IPS-20b (cell line): ENCODE results near the gene LIPM.

Experiments
- H3K27ac ChIP-seq: one replicate; pipeline ENCODE4 v1.5.1; 2013; ENCODE audit warnings: low read length
- H3K27me3 ChIP-seq: 2 replicates; pipeline ENCODE4 v1.6.1; 2013; ENCODE audit warnings: mild to moderate bottlenecking, low read length, inconsistent platforms; ENCODE audit not compliant: insufficient read depth
- H3K36me3 ChIP-seq: 2 replicates; pipeline ENCODE4 v1.6.1; 2013; ENCODE audit warnings: low read depth, mild to moderate bottlenecking, inconsistent platforms, low read length, moderate library complexity; ENCODE audit not compliant: insufficient read depth
- H3K4me1 ChIP-seq: 2 replicates; pipeline ENCODE4 v1.6.1; 2013; ENCODE audit warnings: mild to moderate bottlenecking, control low read depth, inconsistent platforms, low read length, moderate library complexity; ENCODE audit not compliant: insufficient read depth
- H3K4me3 ChIP-seq: 2 replicates; pipeline ENCODE4 v1.5.1; 2013; ENCODE audit warnings: mild to moderate bottlenecking, low read length, inconsistent platforms
- H3K9ac ChIP-seq: 2 replicates; pipeline ENCODE4 v1.6.1; 2013; ENCODE audit warnings: low read depth, mild to moderate bottlenecking, inconsistent platforms, low read length, moderate library complexity
- H3K9me3 ChIP-seq: 2 replicates; pipeline ENCODE4 v1.6.1; 2013; ENCODE audit warnings: mild to moderate bottlenecking, low read depth, low read length, inconsistent platforms; ENCODE audit not compliant: insufficient read depth

The LIPM gene

DNA sequence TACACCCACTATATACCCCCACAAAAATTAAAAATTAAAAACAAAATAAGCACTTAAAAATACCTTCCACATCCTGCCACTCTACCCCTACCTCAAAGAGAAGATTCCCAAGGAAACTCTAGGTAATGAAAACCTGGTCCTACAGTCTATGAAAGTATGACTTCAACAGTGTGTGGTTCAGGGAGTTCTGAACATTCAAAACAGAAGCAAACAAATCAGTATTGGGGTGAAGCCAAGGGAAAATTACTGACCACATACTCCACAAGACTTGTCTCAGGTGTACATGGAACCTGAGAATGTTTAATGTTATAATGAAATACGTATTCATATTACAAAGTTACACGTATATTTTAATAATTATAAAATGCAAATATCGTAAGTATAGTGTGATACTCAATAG is 20.3 kb upstream of the LIPM start:
- Histone ChIP-seq H3K27me3 (no peaks in the 10 kb centered on the region), H3K9me3 (no peaks in the 10 kb centered on the region), H3K36me3 (no peaks in the 10 kb centered on the region)

DNA sequence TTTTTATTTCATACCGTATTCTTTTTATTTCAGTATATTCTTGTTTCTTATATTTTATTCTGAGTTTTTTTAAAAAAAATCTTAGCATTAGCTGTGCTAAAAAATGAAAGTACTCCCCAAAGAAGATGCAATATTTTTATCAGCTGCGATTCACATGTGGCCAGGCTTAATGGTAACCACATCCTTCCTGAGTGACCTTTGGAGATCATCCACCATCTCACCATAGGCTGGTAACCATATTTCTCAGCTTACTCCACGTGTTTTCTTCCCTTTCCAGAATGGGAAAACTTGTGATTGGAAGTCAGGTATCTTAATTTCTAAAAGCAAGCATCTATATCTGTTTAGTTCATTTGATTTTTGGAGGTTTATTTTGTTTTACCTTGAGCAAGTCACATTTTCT is 18.8 kb upstream of the LIPM start:
- Histone ChIP-seq H3K9ac (no peak overlapping the region), H3K4me3 (no peak overlapping the region), H3K27me3 (no peaks in the 10 kb centered on the region), H3K9me3 (no peaks in the 10 kb centered on the region), H3K4me1 (no peaks in the 10 kb centered on the region), H3K36me3 (no peaks in the 10 kb centered on the region), H3K27ac (no peak overlapping the region)

More for the DNA sequence above, 20.3 kb upstream of the LIPM start:
- H3K4me3 ChIP-seq = no peak overlapping the region
- no peaks in the 10 kb centered on the region for H3K4me1 ChIP-seq
- H3K27ac ChIP-seq = no peak overlapping the region
- no peak overlapping the region for H3K9ac ChIP-seq

DNA sequence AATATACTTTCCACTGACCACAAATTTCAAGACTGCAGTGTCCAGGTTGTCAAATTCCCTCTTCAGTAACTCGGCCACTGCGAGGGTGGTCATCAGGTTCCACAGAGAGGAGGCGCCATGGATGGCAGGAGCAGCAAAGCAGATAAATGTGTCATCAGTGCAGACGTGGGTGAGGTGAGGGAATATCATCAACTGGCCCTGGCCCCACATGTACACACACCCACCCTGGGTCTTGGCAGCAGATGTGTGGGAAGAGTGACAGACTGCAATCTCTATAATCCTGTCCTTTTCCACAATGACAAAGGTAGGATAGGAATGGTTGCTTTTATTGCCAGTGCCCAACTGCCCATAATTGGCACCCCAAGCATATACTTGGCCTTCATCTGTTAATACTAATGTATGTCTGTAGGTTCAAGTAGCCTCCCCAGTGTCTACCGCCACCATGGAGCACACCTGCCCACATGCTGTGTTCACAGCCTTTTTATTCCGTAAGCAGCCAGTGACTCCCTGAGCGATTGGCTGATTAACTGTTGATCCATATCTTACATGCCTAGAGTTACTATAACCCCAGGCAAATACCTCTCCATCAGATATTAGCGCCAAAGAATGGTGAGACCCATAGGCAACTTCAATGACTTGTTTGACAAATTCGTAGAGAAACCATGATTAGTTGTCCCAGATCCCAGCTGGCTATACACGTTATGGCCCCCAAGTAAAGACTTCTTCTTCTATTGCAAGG is 16.3 kb upstream of the LIPM start:
- Histone ChIP-seq H3K4me3 (no peak overlapping the region), H3K36me3 (no peaks in the 10 kb centered on the region), H3K9ac (no peak overlapping the region), H3K27me3 (no peaks in the 10 kb centered on the region), H3K9me3 (no peaks in the 10 kb centered on the region), H3K27ac (no peak overlapping the region), H3K4me1 (no peaks in the 10 kb centered on the region)

DNA sequence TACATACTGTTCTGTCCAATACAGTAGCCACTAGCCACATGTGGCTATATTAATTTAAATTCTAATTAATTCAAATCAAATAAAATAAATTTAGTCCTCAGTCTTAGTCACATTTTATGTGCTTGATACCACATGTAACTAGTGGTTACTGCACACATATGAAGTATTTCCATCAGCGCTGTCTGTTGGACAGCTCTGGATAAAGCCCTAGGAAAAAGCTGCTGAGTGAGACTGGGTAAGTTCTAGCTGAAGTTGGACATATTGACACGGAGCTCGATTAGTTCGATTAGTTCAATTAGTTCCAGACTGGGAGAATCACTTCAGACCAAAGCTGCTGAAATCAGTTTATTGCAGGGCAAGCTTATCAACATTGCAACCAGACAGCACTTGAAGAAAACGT is 15.1 kb upstream of the LIPM start:
- Histone ChIP-seq H3K9ac (no peak overlapping the region), H3K27ac (no peak overlapping the region), H3K27me3 (no peaks in the 10 kb centered on the region)

DNA sequence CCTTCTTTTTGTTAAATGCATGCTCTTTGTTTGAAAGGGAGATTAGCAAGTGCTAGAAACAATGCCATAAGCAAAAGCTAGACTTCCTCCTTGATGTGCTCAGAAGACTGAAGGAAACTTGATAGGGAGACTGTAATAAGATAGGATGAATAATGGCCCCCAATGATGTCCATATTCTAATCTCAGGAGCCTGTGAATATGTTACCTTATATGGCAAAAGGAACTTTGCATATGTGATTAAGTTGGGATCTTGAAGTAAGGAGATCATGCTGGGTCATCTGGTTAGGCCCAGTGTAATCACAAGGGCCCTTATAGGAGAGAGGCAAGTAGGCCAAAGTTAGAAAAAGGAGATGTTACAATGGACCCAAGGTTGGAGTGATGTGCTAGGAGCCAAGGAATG is 13.6 kb upstream of the LIPM start:
- Histone ChIP-seq H3K4me3 (no peak overlapping the region), H3K4me1 (no peaks in the 10 kb centered on the region; the same call in 1 of the 2 replicates), H3K36me3 (no peaks in the 10 kb centered on the region), H3K9ac (no peak overlapping the region), H3K27me3 (no peaks in the 10 kb centered on the region), H3K27ac (no peak overlapping the region), H3K9me3 (no peaks in the 10 kb centered on the region)

More for the DNA sequence above, 15.1 kb upstream of the LIPM start:
- Histone ChIP-seq H3K4me1 (no peaks in the 10 kb centered on the region; the same call in 1 of the 2 replicates), H3K4me3 (no peak overlapping the region), H3K36me3 (no peaks in the 10 kb centered on the region), H3K9me3 (no peaks in the 10 kb centered on the region)

DNA sequence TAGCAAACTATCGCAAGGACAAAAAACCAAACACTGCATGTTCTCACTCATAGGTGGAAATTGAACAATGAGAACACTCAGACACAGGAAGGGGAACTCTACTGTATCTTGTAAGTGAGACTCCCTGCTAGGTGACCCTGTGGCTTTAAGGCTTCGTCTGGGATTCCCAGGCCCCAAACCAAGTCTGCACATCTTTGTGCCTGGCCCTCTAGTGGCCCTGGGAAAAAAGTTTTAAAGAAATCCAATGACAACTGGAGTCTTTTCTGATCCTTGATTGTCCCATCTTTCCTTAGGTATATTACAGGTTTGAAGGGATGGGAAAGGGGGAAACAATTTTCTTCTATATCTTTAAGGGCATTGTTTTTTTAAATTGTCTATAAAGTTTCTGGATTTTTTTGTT is 10.6 kb upstream of the LIPM start:
- H3K4me3 ChIP-seq = no peak overlapping the region
- H3K27ac ChIP-seq = no peak overlapping the region
- no peaks in the 10 kb centered on the region; the same call in 1 of the 2 replicates for H3K4me1 ChIP-seq

DNA sequence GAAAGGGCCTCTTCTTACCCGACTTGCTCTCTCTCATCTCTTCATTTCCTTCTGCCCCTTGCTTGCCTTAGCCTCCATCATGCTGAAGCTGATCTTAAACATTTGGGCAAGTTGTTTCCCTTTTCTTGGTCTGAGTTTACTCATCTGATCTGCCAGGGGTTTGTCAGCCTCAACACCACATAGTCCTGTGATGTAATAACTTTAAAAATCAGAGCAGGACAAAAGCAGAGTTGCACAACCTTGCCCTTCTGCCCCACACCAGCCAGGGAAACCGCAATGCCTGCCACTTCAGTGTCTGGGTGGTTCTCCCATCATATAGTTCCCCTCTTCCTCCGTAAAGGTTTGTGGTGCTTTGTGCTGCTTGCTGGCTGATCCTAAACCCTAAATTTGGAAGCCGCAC is 9.9 kb upstream of the LIPM start:
- no peak overlapping the region for H3K27ac ChIP-seq
- H3K4me3 ChIP-seq = no peak overlapping the region

More for the DNA sequence above, 10.6 kb upstream of the LIPM start:
- Histone ChIP-seq H3K9me3 (no peaks in the 10 kb centered on the region), H3K27me3 (no peaks in the 10 kb centered on the region), H3K36me3 (no peaks in the 10 kb centered on the region), H3K9ac (no peak overlapping the region)

DNA sequence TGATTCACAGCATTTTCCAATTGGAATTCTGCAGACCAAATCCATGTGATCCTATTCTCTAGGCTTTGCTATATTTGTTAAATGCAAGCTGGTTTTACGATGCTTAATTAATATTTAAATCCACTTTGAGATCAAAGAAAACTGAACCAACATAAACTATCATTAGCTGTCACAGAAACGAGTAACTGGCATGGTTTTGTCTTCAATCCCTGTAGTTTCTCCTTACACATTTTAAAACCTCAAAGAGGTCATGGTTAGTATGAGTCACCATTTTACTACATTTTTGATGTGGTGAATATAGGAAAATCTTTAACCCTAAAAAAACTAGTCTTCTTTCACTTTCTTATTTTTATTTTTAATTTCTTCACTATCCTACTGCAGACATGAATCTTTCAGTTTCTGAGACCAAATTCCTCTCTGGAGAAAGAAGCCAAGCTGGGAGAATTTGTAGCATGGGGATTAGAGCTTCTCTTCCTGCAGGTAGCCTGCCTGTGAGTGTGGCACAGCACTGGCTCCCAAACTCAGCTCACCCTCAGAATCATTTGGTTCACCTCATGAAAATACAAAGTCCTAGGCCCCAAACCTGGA is 8.7 kb upstream of the LIPM start:
- no peak overlapping the region for H3K4me3 ChIP-seq

More for the DNA sequence above, 9.9 kb upstream of the LIPM start:
- no peaks in the 10 kb centered on the region for H3K36me3 ChIP-seq
- H3K4me1 ChIP-seq = no peaks in the 10 kb centered on the region; the same call in 1 of the 2 replicates
- H3K27me3 ChIP-seq = no peaks in the 10 kb centered on the region
- no peaks in the 10 kb centered on the region for H3K9me3 ChIP-seq
- no peak overlapping the region for H3K9ac ChIP-seq

DNA sequence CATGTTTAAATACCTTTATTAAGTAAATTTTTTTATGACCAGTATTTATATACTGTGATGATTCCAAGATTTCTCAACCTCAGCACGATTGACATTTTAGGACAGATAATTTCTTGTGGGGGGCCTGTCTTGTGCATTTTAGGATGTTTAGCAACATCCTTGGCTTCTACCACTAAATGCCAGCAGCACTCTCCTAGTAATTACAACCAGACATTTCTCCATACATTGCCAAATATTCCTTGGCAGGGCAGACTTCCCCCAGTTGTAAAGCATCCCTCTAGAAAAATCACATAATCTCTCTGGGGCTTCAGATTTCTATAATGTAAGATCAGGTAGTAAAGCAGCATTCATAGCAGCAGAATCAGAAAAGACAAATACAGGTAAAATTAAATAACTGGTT is 7.8 kb upstream of the LIPM start:
- no peak overlapping the region for H3K4me3 ChIP-seq
- H3K27me3 ChIP-seq = no peaks in the 10 kb centered on the region
- no peaks in the 10 kb centered on the region for H3K36me3 ChIP-seq
- H3K9me3 ChIP-seq = no peaks in the 10 kb centered on the region
- no peak overlapping the region for H3K9ac ChIP-seq
- no peak overlapping the region for H3K27ac ChIP-seq
- H3K4me1 ChIP-seq = no peaks in the 10 kb centered on the region; the same call in 1 of the 2 replicates

More for the DNA sequence above, 8.7 kb upstream of the LIPM start:
- Histone ChIP-seq H3K9me3 (no peaks in the 10 kb centered on the region), H3K27ac (no peak overlapping the region), H3K27me3 (no peaks in the 10 kb centered on the region), H3K4me1 (no peaks in the 10 kb centered on the region; the same call in 1 of the 2 replicates), H3K36me3 (no peaks in the 10 kb centered on the region), H3K9ac (no peak overlapping the region)

DNA sequence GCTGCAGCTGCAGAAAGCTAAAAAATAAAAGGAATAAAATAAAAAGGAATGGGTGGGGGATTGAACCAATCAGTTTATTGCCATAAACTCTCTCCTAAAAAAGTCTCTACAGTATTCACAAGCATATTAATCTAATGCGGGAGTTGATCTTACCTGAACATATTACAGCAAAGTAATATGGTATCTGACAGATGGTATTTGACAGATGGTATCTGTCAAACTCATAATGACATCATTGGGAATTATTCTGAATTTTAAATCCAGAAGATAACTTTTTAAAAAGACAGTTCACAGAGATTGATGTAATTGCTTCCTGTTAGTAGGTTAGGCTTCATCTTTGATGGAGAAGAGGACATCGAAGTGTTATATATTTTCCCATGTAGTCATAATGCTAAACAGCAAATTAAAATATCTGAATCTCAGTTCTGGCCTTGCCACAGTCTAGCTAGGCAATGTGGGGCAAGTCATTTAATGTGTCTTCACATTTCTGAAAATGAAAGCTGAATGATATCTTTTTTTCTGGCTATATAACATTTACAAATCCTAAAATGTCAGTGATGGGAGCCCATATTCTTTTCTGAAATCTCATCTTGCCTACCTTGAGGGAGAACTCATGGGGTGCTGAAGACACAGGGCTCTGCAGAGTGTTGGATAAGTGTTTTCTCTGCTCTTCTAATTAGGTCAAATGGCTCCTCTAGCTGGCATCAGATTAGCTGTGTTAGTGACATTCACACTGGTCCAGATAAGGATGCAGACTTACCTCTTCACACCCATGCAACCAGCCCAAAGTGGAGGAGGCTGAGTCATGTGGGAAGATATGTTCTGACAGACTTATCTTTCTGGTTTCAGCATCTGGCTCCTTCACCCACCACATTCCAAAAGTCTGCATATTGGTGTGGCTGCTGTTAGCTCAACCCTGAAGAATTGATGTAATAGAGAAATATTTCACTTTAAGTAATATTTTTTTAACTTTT is 2.1 kb upstream of the LIPM start:
- Histone ChIP-seq H3K9ac (no peak overlapping the region), H3K4me1 (peaks cover 4% of the 10 kb centered on the region; the same call in 1 of the 2 replicates), H3K27me3 (no peaks in the 10 kb centered on the region), H3K27ac (no peak overlapping the region), H3K4me3 (no peak overlapping the region), H3K36me3 (no peaks in the 10 kb centered on the region), H3K9me3 (no peaks in the 10 kb centered on the region)

DNA sequence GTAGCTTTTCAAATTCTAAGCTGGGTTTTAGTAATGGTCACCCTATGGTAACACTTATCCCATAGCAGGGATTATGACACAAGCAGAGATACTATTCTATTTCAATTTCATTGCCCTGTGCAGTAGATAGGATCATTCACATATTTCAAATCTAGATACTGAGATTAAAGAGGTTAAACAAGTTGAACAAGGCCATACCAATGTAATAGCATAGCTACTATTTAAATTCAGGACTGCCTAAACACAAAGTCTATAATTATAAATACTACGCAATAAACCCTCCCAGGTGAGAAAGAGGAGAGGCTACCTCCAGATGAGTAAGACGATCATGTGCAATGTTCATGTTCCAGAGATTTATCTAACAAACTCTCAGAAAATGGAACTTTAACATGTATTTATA is 1.1 kb downstream of the LIPM start:
- peaks cover 4% of the 10 kb centered on the region; the same call in 1 of the 2 replicates for H3K4me1 ChIP-seq
- H3K27me3 ChIP-seq = no peaks in the 10 kb centered on the region; the same call in 1 of the 2 replicates
- H3K4me3 ChIP-seq = no peak overlapping the region
- no peak overlapping the region for H3K9ac ChIP-seq
- H3K36me3 ChIP-seq = no peaks in the 10 kb centered on the region
- no peaks in the 10 kb centered on the region for H3K9me3 ChIP-seq
- no peak overlapping the region for H3K27ac ChIP-seq
